Heart left ventricle (tissue), 13 donors: ENCODE results near the gene GPER1.

Experiments
- POLR2A ChIP-seq, 2 donors: fragments of 450-650 bp; IDR thresholded peaks; one replicate each; pipeline ENCODE4 v1.6.1; 2017; ENCODE audit warnings: antibody characterized with exemption in 2 of 2, mild to moderate bottlenecking in 2 of 2, moderate library complexity in 2 of 2
- TF ChIP-seq, protein P1 (sequence below), 12 donors: fragments of 200-600 bp; sonication (generic) in 4 of 12; IDR thresholded peaks; one replicate each; pipeline versions ENCODE4 v1.5.0 to v1.8.0; 2018 to 2022; ENCODE audit warnings: antibody characterized with exemption in 12 of 12, mild to moderate bottlenecking in 5 of 12
- donor health status: ischemic (EF 13 %, LVEDD 7.1; RV severe dilation, severe dysfunction).
- donor health status: DM: no; HTN: yes; CAD: no.
- donor health status: DM: no; HTN: no; CAD: no.
- donor health status: ischemic (EF 25% LVEDD 6.9; RV normal size, moderate dysfunction).
- donor health status: ischemic (EF 25% LVEDD 5.7; RV mildly dilated, moderate dysfunction).
- donor health status: ischemic (EF 35%, LVEDD 5.7; RV mildly dilated, moderate dysfunction).
- donor health status: nonischemic (EF 11% LVEDD 7.7; RV severe dilation, severe dysfunction).
- donor health status: DM: yes; HTN: yes; CAD: no.
- donor health status: PGD.
- donor health status: ischemic (EF 29% LVEDD 5.4; RV normal size, mild dysfunction).
- donor health status: nonischemic (EF 23%, LVEDD 6.1; RV moderate dilation, normal function).

DNA sequence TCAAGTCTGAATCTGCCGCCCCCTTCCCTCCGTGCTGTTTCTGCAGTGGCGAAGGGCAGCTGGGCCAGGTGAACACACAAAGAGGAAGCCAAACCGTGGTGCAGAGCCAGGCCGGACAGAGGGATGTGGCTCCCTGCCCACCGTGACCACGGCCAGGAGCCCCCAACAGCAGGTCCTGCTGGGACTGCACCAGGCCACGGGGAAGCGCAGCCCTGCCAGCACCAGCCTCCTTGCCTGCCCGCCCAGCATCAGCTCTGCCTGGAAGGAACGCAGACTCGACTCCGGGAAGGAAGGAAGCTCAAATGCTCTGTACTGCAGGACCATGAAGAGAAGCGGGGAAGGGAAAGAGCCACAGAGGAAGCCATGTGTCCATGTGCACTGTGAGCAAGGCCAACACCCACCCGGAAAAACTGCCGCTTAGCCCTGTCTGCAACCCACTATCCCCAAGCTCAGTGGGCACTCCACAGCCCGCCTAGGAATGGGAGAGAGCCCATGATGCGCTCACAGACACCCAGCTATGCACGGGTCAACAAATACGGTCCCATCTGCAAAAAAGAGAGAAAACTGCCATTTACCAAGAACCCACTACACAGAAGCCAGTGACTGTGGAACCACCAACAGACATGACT is 19.0 kb downstream of the GPER1 start:
- TF ChIP-seq, protein P1, sequence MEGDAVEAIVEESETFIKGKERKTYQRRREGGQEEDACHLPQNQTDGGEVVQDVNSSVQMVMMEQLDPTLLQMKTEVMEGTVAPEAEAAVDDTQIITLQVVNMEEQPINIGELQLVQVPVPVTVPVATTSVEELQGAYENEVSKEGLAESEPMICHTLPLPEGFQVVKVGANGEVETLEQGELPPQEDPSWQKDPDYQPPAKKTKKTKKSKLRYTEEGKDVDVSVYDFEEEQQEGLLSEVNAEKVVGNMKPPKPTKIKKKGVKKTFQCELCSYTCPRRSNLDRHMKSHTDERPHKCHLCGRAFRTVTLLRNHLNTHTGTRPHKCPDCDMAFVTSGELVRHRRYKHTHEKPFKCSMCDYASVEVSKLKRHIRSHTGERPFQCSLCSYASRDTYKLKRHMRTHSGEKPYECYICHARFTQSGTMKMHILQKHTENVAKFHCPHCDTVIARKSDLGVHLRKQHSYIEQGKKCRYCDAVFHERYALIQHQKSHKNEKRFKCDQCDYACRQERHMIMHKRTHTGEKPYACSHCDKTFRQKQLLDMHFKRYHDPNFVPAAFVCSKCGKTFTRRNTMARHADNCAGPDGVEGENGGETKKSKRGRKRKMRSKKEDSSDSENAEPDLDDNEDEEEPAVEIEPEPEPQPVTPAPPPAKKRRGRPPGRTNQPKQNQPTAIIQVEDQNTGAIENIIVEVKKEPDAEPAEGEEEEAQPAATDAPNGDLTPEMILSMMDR (IDR thresholded peaks at IDR 0.05), result no peak
- no peak for TF ChIP-seq POLR2A (IDR thresholded peaks at IDR 0.05)
